ENCODE results near the gene TYK2.
A peak's percentile ranks its signal among the peaks of the same experiment; 100 is the strongest.
"Not testable (repeated sequence)": the region's sequence is repeated elsewhere in the genome, so short reads cannot be mapped to it uniquely, and the experiment has no call there.

TYK2 gene

DNA sequence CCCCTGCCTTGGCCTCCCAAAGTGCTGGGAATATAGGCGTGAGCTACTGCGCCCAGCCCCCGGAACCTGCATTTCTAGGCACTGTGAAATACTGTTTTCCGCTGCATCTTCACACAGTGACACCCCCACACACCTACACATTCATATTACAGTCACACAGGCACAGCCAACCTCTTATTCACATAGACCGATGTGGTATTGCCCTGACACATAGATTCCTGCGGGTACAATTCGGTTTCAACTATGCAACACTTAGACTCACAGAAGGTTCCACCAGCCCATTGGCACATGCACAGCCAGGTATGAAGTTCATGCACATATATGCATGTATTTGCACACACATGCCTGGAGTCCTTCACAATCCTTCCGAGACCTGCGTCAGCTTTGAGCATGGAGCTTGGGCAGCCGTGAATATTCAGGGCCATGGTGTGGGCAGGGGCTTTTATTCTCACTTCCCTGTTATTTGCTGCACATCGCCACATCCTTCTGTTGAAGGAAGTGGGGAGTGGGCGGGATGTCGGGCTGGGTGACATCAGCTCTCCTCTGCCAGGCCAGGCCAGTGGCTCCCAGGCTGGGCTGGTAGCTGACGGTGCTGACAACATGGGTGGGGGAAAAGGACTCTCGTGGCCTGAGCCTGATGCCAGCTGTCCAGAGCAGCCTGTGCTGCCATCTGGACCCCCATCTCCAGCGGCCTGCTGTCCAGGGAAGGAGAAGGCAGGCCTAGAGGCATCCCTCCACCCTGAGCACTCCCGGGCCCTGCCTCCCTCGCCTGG, 28.3 kb upstream of the TYK2 start:
- peak; percentile 85 for FAIRE-seq
- no peak for DNase-seq (ENCODE audit: insufficient read length, low spot score)

DNA sequence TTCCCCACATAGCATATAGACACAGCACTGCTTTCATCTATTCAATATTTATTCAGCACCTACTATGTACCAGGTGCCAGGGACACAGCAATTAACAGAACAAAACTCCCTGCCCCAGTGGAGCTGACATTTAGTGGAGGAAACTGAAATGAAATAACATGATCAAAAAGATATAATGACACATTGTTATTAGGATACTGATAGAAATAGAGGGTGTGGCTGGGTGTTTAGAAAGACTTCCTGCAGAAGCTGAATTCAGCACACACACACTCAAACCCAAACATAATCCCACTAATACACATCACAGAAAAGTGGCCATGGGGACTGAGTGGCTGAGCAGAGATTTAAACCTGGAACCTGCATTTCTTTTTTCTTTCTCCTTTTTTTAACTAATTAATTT, 26.7 kb upstream of the TYK2 start:
- DNase-seq (ENCODE audit: insufficient read length, low spot score) (no peak), FAIRE-seq (no peak)

DNA sequence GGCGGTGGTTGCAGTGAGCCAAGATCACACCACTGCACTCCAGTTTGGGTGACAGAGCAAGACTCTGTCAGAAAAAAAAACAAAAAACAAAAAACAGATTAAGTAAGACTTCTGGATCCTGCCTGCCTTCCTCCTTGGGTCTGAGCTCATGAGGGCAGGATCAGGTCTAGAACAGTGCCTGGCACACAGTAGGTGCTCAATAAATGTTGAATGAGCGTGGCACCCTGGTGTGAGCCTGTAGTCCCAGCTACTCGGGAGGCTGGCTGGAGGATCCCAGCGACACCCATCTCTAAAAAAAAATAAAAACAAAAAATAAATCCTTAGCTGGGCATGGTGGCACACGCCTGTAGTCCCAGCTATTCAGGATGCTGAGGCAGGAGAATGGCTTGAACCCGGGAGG, 25.8 kb upstream of the TYK2 start:
- no peak for FAIRE-seq
- no peak for DNase-seq (ENCODE audit: insufficient read length, low spot score)

DNA sequence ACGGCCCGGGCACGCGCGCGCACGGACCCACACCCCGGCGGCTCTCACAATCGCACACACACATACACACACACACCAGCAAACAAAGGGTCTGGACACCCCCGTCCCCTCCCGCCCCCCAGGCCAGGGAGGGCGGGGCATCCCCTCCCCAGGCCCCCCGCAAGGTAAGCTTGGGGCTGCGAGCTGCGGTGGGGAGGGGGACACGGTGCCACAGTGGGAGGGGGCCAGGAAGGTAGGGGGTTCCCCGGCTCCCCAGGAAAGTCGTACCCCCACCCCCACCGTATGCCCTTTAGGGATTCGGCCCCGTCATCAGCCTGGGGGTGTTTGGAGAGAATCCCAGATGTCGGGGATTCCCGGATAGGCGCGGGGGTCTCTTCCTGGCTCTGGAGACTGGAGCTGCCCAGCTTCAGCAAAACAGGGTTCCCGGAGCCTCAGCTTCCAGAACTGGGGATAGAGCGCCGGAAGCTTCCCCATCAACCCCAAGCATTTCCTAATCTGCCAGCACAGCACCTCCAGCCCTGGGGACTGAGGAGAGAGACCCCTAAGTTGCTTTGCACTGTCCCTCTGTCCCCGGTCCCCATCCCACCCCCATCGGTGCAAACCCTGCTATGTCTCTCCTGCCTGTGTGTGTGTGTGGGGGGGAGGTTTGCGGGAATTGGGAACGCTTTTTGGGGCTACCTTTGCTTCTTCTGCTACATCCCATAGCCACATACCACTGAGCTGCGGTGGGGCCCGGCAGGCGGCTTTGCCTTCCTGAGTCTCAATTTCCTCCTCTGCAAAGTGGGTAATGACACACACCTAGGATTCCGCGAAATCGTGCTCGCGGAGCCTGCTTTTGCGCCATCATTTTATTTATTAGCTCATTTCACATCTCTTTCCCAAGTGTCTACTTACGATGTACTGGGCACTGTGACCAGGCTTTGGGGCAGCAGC, 24.8 kb upstream of the TYK2 start:
- DNase-seq (ENCODE audit: insufficient read length, low spot score) = no peak
- FAIRE-seq = no peak

DNA sequence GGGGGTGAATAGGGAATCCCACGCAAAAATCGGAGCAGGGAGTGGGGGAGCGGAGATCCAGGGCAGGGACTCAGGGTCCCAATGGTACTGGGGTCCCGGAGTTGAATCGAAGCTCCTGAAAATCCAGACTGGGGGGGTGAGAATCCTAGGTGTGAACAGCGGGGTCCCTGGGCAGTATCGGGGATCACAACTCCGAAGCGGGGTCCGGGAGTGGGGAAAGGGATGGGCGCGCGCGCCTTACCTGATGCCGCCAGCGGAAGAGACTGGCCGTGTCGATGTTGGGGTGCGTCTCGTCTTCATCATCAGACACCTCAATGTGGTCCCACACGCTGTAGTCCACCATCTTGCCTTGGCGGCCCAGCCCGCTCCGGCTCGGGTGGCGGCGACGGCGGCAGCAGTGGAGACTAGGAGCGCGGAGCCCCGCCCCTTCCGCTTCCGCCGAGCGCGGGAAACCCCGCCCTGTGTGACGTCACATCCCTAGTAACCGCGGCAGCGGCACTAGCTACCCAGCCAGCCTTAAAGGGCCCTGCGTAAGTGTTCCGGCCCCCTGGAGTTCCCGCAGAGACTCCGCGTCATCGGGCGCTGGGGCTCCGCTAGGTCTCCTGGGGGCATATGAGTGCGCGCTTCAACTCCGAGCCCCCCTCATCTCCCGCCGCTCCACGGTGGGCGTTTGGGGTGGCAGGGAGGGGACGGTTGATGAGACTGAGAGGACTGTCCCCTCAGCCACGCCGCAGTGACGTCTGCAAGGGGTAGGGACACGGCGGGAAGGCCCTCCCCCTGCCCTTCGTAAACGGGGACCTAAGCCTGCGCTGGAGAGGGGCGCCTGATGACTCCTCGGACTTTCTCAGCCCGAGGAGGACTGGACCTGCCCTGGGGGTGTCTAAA, 23.0 kb upstream of the TYK2 start, which contains the start of gene CDC37:
CDC37 (minus strand) TSS at position 406 of the 885 bp plus-strand sequence; CDS start at position 343, 63 bp downstream.
- peak; percentile 99 for DNase-seq (ENCODE audit: insufficient read length, low spot score)
- FAIRE-seq = peak; percentile 95

DNA sequence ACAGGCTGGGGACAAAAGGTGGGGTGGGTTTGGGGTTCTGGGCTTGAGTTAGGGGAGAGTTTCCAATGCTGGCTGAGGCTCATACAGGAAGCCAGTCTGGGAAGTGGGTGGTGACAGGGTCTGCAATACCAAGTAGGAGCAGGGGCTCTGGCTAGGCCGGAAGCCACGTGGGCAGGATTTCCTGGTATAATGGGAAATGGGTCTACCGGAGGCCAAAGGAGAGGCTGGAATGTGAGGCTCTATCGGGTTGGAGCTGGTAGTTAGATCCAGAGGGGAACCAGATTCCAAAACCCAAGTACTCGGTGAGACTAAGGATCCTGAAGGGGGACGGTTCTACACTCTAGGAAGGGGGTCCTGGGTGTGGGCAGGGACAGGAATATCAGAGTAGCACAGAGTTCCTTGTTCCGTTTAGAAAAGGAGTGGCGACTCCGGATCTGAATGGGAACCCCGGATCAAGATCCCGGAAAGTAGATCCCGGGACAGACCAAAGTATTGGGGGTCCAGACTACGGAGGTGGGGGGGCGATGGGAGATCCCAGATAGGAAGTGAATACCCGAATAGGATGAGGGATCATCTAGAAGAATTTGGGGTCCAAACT, 22.2 kb upstream of the TYK2 start:
- DNase-seq (ENCODE audit: insufficient read length, low spot score) = no peak

DNA sequence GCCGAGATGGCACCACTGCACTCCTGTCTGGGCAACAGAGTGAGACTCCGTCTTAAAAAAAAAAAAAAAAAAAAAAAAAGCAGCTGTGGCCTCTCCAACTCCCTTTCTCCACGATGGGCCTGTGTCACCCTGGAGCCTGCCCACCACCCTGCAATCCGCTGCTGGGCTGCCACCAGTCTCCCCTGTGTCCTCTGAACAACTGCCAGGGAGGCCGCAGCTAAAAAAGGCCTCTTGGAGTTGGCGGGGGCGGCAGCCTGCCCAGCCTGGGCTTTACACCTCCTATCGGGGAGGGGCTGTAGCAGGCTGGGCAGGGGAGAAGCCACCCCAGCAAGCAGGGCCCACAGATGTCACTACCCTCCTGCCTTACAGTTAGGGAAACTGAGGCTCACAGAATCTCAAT, 19.5 kb upstream of the TYK2 start:
- no peak for DNase-seq (ENCODE audit: insufficient read length, low spot score)
- no peak for FAIRE-seq

More for the DNA sequence above, 22.2 kb upstream of the TYK2 start:
- no peak for FAIRE-seq

DNA sequence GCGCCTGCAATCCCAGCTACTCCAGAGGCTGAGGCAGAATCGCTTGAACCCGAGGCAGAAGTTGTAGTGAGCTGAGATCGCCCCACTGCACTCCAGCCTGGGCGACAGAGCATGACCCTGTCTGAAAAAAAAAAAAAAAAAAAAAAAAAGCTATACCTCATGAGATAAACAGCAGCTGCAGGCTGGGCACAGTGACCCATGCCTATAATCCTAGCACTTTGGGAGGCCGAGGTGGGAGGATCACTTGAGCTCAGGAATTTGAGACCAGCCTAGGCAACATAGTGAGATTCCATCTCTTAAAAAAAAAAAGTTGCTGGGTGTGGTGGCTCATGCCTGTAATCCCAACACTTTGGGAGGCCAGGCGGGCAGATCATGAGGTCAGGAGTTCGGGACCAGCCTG, 19.0 kb upstream of the TYK2 start:
- not testable (repeated sequence) for DNase-seq (ENCODE audit: insufficient read length, low spot score); FAIRE-seq

DNA sequence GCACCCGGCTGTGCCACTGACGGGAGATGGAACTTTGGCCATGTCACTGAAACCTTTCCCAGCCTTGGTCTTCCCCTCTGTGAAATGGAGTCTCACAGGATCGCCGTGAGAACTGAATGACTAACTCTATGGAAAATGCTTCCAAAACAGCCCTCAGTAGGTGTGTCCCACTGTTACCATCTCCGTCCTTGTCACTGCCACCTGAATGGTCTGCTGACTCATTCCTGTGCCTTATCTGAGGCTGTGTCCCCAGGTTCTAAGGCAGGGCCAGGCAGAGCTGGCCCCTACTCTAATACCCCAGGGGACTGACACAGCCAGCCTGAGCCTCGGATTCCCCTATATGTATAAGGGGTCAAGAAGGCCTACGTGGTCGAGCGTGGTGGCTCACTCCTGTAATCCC, 18.4 kb upstream of the TYK2 start:
- FAIRE-seq (no peak), DNase-seq (ENCODE audit: insufficient read length, low spot score) (no peak)

DNA sequence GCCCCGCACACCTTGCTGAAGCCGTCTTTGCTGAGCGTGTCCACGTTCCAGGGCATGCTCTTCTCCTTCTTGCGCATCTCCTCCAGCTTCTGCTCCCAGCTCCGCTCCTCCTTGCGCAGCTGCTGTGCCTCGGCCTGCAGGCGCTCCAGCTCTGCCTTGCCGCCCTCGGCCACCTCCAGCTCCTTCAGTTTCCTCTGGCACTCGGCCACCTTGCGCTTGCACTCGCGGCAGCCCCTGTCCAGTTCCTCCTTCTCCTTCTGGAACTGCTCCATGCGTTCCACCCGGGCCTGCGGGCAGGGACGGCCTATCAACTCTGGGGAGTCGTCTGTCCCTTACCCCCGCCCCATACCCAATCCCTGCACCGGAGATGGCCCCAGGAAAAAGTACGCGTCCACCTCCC, 15.5 kb upstream of the TYK2 start:
- FAIRE-seq (no peak), DNase-seq (ENCODE audit: insufficient read length, low spot score) (no peak)

DNA sequence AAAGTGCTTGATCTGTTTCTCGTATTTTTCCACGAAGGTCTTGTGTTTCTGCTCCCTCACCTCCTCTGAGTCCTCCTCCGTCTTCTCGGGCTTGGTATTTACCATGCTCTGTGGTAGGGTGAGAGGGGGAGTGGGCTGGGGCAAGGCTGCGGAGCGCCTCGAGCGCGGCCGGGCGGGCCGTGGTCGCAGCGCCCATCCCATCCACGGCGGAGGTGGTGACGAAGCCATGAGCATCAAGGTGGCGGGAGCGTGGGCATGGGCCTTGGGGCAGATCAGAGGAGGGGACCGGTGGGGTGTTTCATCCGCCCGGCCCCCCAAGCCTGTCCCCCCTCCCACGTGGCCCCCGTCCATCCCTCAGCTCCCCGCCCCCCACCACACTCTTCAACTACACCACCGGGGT, 15.1 kb upstream of the TYK2 start:
- DNase-seq (ENCODE audit: insufficient read length, low spot score) (no peak), FAIRE-seq (no peak)

DNA sequence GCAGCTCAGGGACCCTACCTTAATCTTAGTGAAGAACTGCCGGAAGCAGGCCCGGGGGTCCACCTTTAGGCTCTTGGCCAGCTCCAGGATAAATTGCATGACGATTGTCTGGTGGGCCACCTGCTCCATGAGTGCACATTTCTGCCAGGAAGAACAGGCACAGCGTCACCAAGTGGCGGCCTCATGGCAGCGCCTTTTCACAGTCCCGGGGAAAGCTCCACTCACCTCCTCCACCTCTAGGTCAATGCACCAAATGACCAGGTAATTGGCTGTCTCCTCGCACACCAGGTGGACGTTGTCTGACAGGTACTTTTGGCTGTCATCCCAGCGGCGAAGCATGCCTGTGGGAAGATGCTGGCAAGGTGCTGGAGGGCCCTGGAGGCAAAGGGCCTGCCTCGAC, 14.6 kb upstream of the TYK2 start:
- DNase-seq (ENCODE audit: insufficient read length, low spot score) (no peak), FAIRE-seq (no peak)

DNA sequence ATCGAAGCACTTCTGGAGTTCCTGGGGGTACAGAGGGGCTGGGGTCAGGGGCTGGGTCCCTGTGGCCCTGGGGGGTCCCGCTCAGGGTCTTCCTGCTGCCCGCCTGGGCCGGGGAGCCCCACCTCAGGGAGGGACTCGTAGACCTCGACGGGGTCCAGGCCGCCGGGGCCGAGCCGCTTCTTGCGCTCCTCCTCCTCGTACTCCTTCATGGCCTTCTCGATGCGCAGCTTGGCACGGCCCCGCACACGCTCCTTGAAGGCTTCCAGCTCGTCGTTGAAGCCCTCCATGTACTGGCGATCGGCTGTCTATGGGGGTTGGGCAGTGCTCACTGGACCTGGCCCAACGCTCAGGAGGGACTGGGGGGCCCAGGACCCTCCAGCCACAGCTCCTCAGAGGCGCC, 12.8 kb upstream of the TYK2 start:
- no peak for DNase-seq (ENCODE audit: insufficient read length, low spot score)
- no peak for FAIRE-seq

DNA sequence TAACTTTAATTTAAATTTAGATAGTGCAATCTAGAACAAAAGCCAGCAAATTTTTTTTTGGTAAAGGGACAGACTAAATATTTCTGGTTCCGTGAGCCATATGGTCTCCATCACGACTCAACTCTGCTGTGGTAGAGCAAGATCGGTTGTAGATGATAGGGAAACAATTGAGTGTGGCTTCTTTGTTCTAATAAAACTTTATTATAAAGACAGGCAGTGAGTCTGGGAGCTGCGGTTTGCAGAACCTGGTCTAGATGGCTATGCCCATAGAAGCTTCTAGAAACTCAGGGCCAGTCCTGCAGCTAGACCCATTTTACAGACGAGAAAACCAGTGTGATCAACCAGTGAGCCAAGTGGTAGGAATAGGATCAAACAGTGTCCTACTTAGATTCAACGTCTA, 11.7 kb upstream of the TYK2 start:
- FAIRE-seq (no peak), DNase-seq (ENCODE audit: insufficient read length, low spot score) (no peak)

DNA sequence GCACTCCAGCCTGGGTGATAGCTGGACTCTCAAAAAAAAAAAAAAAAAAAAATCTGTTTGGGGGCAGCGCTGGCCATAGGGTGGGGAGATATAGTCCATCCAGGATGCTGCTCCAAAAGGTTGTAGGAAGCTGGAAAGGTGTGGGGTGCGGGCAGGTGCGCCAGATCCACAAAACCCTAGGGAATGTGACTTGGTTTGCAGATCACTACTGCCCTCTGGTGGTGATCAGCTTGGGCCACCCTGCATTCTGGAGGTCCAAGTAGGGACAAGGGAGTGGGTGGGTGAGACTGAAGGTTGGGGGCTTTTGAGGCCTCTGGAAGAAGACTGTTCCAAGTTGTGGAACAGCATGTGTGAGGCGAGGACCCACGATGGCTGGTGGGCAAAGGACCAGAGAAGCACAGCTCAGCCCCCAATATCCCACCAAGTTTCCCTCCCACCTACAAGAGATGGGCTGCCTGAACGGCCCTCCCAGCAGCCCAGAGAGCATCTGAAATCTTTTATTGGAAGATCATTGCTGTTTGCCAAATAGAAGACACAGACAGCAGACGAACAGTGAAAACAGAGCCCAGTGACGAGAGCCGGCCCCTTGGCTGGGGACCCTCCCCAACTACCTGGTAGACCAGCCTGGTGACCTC, 10.4 kb upstream of the TYK2 start:
- FAIRE-seq (peak; percentile 92), DNase-seq (ENCODE audit: insufficient read length, low spot score) (peak; percentile 82)

DNA sequence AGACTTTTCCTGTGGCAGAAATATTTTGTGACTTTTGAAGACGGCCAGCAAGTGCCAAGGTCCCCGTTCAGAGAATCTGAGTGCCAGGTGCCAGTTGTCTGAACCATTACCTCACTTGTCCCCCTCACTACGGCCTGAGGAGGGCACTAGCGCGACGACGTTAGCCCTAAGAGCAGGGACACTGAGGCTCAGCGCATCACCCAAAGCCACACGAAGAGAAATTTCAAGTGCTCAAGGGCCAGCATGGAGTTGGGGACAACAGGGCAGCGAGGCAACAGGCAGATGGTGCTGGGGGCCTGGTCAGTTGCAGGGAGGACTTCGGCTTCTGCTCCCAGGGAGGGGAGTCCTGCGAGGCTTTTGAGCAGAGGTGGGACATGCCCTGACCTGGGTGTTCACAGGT, 9.5 kb upstream of the TYK2 start:
- no peak for DNase-seq (ENCODE audit: insufficient read length, low spot score)
- peak; percentile 60 for FAIRE-seq

DNA sequence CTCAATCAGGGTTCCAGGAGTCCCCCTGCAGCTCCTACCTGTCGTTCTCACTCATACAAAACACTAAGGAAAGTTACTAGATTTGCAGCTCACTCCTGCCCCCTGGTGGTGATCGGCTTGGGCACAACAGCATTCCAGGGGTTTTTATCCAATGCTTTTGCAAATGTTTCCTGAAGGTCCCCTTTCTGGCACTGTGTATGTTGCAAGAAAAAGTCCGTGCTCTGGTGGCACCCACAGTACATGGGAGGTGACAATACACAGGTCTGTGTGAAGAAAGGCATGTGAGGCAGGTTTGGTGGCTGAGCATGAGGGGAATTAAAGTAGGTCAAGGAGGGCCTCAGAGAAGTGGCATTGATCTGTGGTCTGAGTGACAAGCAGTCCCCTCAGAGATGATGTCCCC, 8.6 kb upstream of the TYK2 start:
- peak; percentile 98 for FAIRE-seq

DNA sequence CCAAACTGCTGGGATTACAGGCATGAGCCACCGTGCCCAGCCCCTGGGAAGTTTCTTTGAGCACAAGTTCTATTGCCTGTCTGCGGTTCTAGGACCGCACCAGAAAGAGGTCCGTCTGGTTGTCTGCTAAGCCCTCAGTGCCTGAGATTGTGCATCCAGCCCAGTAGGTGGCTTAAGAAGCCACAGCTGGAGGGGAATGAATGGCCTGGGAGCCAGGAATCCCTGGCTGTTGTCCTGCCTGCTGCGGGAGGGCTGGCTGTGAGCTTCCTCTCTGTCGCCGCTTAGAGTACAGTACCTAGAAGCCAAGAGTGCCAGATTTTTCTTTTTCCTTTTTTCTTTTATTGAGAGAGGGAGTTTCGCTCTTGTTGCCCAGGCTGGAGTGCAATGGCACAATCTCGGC, 4.2 kb upstream of the TYK2 start:
- DNase-seq (ENCODE audit: insufficient read length, low spot score) (no peak), FAIRE-seq (no peak)

More for the DNA sequence above, 8.6 kb upstream of the TYK2 start:
- no peak for DNase-seq (ENCODE audit: insufficient read length, low spot score)

DNA sequence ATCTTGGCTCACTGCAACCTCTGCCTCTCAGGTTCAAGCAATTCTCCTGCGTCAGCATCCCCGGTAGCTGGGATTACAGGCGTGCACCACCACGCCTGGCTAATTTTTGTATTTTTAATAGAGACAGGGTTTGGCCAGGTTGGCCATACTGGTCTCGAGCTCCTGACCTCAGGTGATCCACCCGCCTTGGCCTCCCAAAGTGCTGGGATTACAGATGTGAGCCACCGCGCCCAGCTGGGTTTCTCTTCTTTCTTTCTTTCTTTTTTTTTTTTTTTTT, 2.8 kb upstream of the TYK2 start:
- FAIRE-seq; DNase-seq (ENCODE audit: insufficient read length, low spot score): not testable (repeated sequence)

DNA sequence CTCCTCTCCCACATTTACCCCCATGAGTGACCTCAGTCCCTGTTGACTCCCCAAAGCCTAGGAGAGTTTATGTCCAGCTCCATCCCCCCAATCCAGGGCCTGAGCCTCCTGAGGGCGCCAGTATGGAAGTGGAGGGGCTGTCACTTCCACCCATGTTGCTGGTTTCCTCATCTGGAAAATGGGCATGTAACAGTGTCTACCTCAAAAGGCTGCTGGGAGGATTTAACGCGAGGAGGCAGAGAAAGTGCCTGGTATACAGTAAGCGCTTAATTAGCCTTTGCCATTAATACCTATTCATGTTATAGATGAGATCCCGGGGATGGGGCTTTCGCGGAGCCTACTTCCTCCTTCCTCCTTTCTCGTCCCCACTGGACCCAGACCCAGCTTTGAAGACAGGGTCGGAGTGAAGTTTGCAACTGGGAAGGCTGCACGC, 476 bp downstream of the TYK2 start:
- DNase-seq (ENCODE audit: insufficient read length, low spot score) = no peak
- peak; percentile 54 for FAIRE-seq
